ENCODE results near the gene CDH13.

GRCh38 chr16:83138512-83138911 lies 511.7 kb downstream of the CDH13 start:
- TF ChIP-seq CTCF (conservative IDR thresholded peaks at IDR 0.05) = no peak
- TF ChIP-seq ZFX (IDR thresholded peaks at IDR 0.05) = no peak
